DMS53 (cell line): Measurements from ENCODE around the gene ADRM1.

Experiments used
- DNase-seq: peaks from one replicate; lab custom pipeline; 2025; lab: John Stamatoyannopoulos, UW

Gene ADRM1

GRCh38 chr20:62281161-62281933 is 21.4 kb upstream of the ADRM1 start:
- DNase-seq: no peak

GRCh38 chr20:62282103-62282502 is 20.7 kb upstream of the ADRM1 start:
- no peak for DNase-seq

GRCh38 chr20:62282877-62283503 is 19.8 kb upstream of the ADRM1 start:
- DNase-seq: no peak

- DNase-seq: no peak
Measured at GRCh38 chr20:62284448-62284847, 18.3 kb upstream of the ADRM1 start.

GRCh38 chr20:62285151-62285550 is 17.6 kb upstream of the ADRM1 start:
- DNase-seq: no peak

GRCh38 chr20:62285722-62286121 is 17.1 kb upstream of the ADRM1 start:
- no peak for DNase-seq

- DNase-seq: no peak
Measured at GRCh38 chr20:62286493-62287064, 16.2 kb upstream of the ADRM1 start.

GRCh38 chr20:62287129-62287528 is 15.7 kb upstream of the ADRM1 start:
- DNase-seq: no peak

GRCh38 chr20:62287759-62288534 is 14.8 kb upstream of the ADRM1 start:
- peak; percentile 30 for DNase-seq

- no peak for DNase-seq
Measured at GRCh38 chr20:62288535-62289105, 14.2 kb upstream of the ADRM1 start.

GRCh38 chr20:62289131-62289530 is 13.7 kb upstream of the ADRM1 start:
- no peak for DNase-seq

GRCh38 chr20:62289898-62290297 is 12.9 kb upstream of the ADRM1 start:
- no peak for DNase-seq

- no peak for DNase-seq
Measured at GRCh38 chr20:62291251-62292066, 11.3 kb upstream of the ADRM1 start.

GRCh38 chr20:62292108-62292507 is 10.7 kb upstream of the ADRM1 start:
- DNase-seq: no peak

- no peak for DNase-seq
Measured at GRCh38 chr20:62293111-62293784, 9.5 kb upstream of the ADRM1 start.

- DNase-seq: no peak
Measured at GRCh38 chr20:62293946-62294345, 8.9 kb upstream of the ADRM1 start.

- DNase-seq: no peak
Measured at GRCh38 chr20:62294516-62294915, 8.3 kb upstream of the ADRM1 start.

- no peak for DNase-seq
Measured at GRCh38 chr20:62296724-62297448, 5.9 kb upstream of the ADRM1 start.

GRCh38 chr20:62297449-62298227 is 5.2 kb upstream of the ADRM1 start:
- no peak for DNase-seq
